Testis (tissue), 3 donors: Measurements from ENCODE around the gene NXPH3. TPM values are rescaled to one million over a fixed set of nuclear protein-coding genes. Genes with fewer than 3 reads are reported as not detected.
A peak's percentile ranks its signal among the peaks of the same experiment; 100 is the strongest.

ENCODE experiments used
- DNase-seq: peaks from one replicate; pipeline ENCODE4 v3.0.0-alpha.2; 2019
- H3K27ac ChIP-seq, 2 donors: fragments of 200-600 bp; sonication (generic); one replicate each; pipeline ENCODE4 v1.5.1; 2019
- H3K27me3 ChIP-seq: fragments of 200-600 bp; sonication (generic); one replicate; pipeline ENCODE4 v1.5.1; 2019
- H3K36me3 ChIP-seq: fragments of 200-600 bp; sonication (generic); one replicate; pipeline ENCODE4 v1.5.1; 2017; ENCODE audit warnings: low read depth; ENCODE audit errors: missing control alignments
- H3K4me1 ChIP-seq: fragments of 200-600 bp; sonication (generic); one replicate; pipeline ENCODE4 v1.5.1; 2019
- H3K4me3 ChIP-seq, 2 donors: fragments of 200-600 bp; sonication (generic); one replicate each; pipeline ENCODE4 v1.5.1; 2017 to 2019
- H3K9me3 ChIP-seq: fragments of 200-600 bp; sonication (generic); one replicate; pipeline ENCODE4 v1.5.1; 2017
- CTCF ChIP-seq, 3 experiments: fragments of 450-650 bp in 2 of 3; fragments of 200-600 bp in 1 of 3; sonication (generic) in 1 of 3; IDR thresholded peaks; one replicate each; pipeline ENCODE4 v1.5.1; 2016 to 2019; ENCODE audit warnings: antibody characterized with exemption in 3 of 3, mild to moderate bottlenecking in 2 of 3, moderate library complexity in 1 of 3
- POLR2A ChIP-seq: fragments of 450-650 bp; IDR thresholded peaks from one replicate; pipeline ENCODE4 v1.6.1; 2017; ENCODE audit warnings: antibody characterized with exemption, mild to moderate bottlenecking, moderate library complexity
- WGBS, 2 donors: methylation state at CpG; one replicate each; pipeline ENCODE4 v1.1.5; 2018; 5-methylcytosine and 5-hydroxymethylcytosine counted together
- intact Hi-C: fragments of 100-400 bp; cut with DNase I; formaldehyde crosslinking; loops from one replicate; pipeline ENCODE4 v1.15.1; 2023; ENCODE audit warnings: low total_unique reads
- polyA plus RNA-seq: library from polyadenylated mRNA; stranded (reverse); fragments of 350-450 nt; fragmentation: Illumina TruSeq; extraction: RNeasy Lipid Tissue Mini Kit (QIAGEN cat#74804); gene quantifications from one replicate; pipeline ENCODE4 v1.2.3, GENCODE V29; 2014; ENCODE audit warnings: low read depth, low replicate concordance; ENCODE audit not compliant: insufficient read depth
- total RNA-seq, 2 donors: library from RNA; depleted of rRNA; stranded (reverse); fragments of >200 nt; gene quantifications; one replicate each; pipeline ENCODE4 v1.2.3, GENCODE V29; 2016

The NXPH3 gene
- total and polyA plus RNA-seq, 3 donors from 2014 or later: 4.1 to 5.8 (median 5.6) TPM

DNA sequence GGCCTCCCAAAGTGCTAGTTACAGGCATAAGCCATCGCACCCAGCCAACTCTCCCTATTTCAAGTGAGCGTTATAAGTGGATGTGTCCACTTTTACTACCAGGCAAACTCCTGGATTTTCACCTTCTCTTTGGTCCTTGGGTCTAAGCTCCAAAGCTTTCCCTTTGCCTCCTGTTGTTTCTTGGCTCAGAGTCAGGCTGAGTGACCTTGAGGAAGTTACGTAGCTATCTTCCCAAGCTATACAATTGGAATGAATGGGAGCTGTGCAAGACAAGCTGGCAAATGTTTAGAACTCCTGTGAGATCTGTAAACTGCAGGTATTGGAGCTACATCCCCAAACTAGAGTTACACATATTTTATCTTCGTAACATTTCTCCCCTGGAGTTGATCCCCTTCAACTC is 20.3 kb downstream of the NXPH3 start:
- peak; percentile 73 for DNase-seq
- H3K36me3 ChIP-seq: no peaks in the 10 kb centered on the region

DNA sequence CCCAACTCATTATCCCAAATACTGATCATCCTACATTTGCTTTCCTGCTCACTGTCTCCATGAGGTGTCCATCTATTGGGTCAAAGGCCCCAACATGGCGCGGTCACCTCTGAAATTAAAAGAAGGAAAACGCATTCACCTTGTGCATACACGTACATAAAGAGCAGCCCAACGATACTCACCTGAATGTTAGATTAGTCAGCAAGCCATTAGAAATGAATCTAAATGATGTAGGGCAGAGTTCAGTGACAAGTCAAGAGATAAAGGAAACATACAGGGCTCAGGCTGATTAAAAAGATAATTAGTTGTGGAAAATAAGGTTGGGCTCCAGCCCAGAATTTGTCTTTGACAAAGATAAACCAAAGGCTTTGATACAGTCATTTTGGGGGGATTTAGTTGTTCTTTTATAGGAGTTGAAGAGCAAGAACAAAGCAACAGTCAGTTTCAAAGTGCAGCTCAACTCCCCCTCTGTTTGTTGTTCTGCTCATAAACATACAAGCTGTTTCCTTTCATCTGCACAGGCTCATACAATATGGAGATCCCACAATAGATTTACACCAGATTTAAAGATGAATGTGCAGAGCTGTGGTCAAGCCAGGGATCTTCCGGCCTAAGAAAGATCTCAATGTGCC is 21.1 kb downstream of the NXPH3 start:
- Histone ChIP-seq H3K27ac (no peak overlapping the region), H3K4me3 (no peak overlapping the region), H3K27me3 (no peaks in the 10 kb centered on the region), H3K9me3 (no peaks in the 10 kb centered on the region), H3K4me1 (peaks cover 11% of the 10 kb centered on the region), H3K36me3 (no peaks in the 10 kb centered on the region)
- WGBS, 2 donors: 82 to 84% methylated on average over 6 of the region's 6 CpGs
- no peak for TF ChIP-seq POLR2A
- no peak for TF ChIP-seq CTCF (IDR thresholded peaks at IDR 0.05)
- intact Hi-C loops: no loop called here
- no peak for DNase-seq

More for the DNA sequence above, 20.3 kb downstream of the NXPH3 start:
- Histone ChIP-seq H3K9me3 (no peaks in the 10 kb centered on the region), H3K4me1 (peaks cover 11% of the 10 kb centered on the region), H3K27me3 (no peaks in the 10 kb centered on the region), H3K4me3 (no peak overlapping the region), H3K27ac (no peak overlapping the region)
- 58 to 77% methylated on average over 4 of the region's 4 CpGs for WGBS, 2 donors
- intact Hi-C loops: no loop called here
- no peak for TF ChIP-seq POLR2A
- TF ChIP-seq CTCF (IDR thresholded peaks at IDR 0.05): no peak

DNA sequence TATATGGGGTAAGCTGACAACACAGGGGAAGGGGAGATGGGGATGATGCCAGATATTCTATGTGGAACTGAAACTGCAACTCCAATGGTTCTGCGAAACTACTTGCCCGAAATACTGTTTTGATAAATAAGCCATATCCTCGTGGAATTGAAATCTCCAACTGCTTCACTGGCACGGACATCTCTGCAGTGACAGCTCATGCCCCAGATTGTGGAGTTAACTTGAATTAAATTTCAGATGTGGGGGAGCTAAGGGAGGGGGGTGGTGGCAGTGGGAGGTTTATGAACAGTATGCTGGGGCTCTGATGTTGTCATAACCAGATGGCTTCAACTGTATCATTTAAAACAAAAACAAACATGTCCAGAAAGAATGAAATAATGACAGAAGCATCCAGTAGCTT is 21.8 kb downstream of the NXPH3 start:
- no peaks in the 10 kb centered on the region for H3K27me3 ChIP-seq
- 85 to 90% methylated on average over 4 of the region's 4 CpGs for WGBS, 2 donors
- H3K27ac ChIP-seq: no peak overlapping the region
- intact Hi-C loops: no loop called here
- peaks cover 11% of the 10 kb centered on the region for H3K4me1 ChIP-seq
- no peak for DNase-seq
- no peak overlapping the region for H3K4me3 ChIP-seq
- no peaks in the 10 kb centered on the region for H3K9me3 ChIP-seq
- H3K36me3 ChIP-seq: no peaks in the 10 kb centered on the region
- TF ChIP-seq CTCF (IDR thresholded peaks at IDR 0.05) (no peak), POLR2A (no peak)

- H3K27me3 ChIP-seq: no peaks in the 10 kb centered on the region
- intact Hi-C loops: no loop called here
- 79 to 81% methylated on average over 8 of the region's 8 CpGs for WGBS, 2 donors
- H3K4me3 ChIP-seq: no peak overlapping the region
- no peak overlapping the region for H3K27ac ChIP-seq
- peaks cover 11% of the 10 kb centered on the region for H3K4me1 ChIP-seq
- TF ChIP-seq CTCF (IDR thresholded peaks at IDR 0.05) (no peak), POLR2A (no peak)
- no peaks in the 10 kb centered on the region for H3K9me3 ChIP-seq
- no peaks in the 10 kb centered on the region for H3K36me3 ChIP-seq
- DNase-seq: no peak
These were observed 22.4 kb downstream of the NXPH3 start for GRCh38 chr17:49597928-49598655.

DNA sequence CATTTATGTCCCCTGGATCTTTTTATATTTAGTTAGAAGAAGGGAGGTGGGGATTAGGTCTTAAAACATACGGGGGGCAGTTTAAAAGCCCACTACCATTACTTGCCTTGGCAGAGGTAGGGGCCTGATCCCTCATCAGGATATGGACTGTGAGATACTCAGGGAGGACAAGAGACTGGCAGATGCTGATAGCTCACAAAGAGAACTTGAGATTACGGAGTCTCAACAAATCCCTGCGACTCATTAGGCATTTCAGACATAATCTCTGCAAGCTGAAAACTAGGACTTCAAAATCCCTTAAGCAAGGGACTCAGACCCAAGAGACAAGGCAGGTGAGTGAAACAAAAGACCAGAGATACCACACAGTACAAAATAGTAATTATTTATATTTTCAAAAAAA is 23.2 kb downstream of the NXPH3 start:
- Histone ChIP-seq H3K9me3 (no peaks in the 10 kb centered on the region), H3K27ac (no peak overlapping the region), H3K36me3 (no peaks in the 10 kb centered on the region), H3K4me3 (no peak overlapping the region), H3K27me3 (no peaks in the 10 kb centered on the region), H3K4me1 (peaks cover 18% of the 10 kb centered on the region)
- intact Hi-C loops: no loop called here
- no peak for TF ChIP-seq CTCF (IDR thresholded peaks at IDR 0.05)
- TF ChIP-seq POLR2A: no peak
- DNase-seq: no peak
- 94% methylated on average over 3 of the region's 3 CpGs for WGBS, 2 donors
